Small intestine (tissue), 7 donors: ENCODE results near the gene CDK11A. TPM values are rescaled to one million over a fixed set of nuclear protein-coding genes. Genes with fewer than 3 reads are reported as not detected.
"Not testable (repeated sequence)": the region's sequence is repeated elsewhere in the genome, so short reads cannot be mapped to it uniquely, and the experiment has no call there.

Experiments
- DNase-seq, 2 donors: peaks; one replicate each; pipeline versions ENCODE4 v3.0.0 to v3.0.0-alpha.2; 2013
- FAIRE-seq: peaks from 2 replicates; lab custom pipeline; 2012; peaks lifted over from hg19 to GRCh38; lab: Jason Lieb, UNC
- H3K27ac ChIP-seq, 3 donors: one replicate each; pipeline ENCODE4 v1.5.1; 2013; ENCODE audit warnings: low read length in 2 of 3, mild to moderate bottlenecking in 2 of 3, control low read depth in 1 of 3, inconsistent platforms in 1 of 3, low read depth in 1 of 3, moderate library complexity in 1 of 3
- H3K27me3 ChIP-seq, 3 donors: one replicate each; pipeline ENCODE4 v1.6.1; 2013; ENCODE audit warnings: low read length in 3 of 3, inconsistent platforms in 1 of 3; ENCODE audit not compliant: control insufficient read depth in 3 of 3, insufficient read depth in 3 of 3
- H3K36me3 ChIP-seq, 3 donors: one replicate each; pipeline ENCODE4 v1.6.1; 2013; ENCODE audit warnings: low read length in 3 of 3, inconsistent platforms in 1 of 3, low read depth in 1 of 3, mild to moderate bottlenecking in 1 of 3, moderate library complexity in 1 of 3; ENCODE audit not compliant: control insufficient read depth in 3 of 3, insufficient read depth in 2 of 3
- H3K4me1 ChIP-seq, 3 donors: one replicate each; pipeline ENCODE4 v1.6.1; 2013; ENCODE audit warnings: low read length in 2 of 3, inconsistent platforms in 1 of 3, low read depth in 1 of 3, mild to moderate bottlenecking in 1 of 3, moderate library complexity in 1 of 3; ENCODE audit not compliant: control insufficient read depth in 3 of 3, insufficient read depth in 2 of 3
- H3K4me3 ChIP-seq, 3 donors: one replicate each; pipeline ENCODE4 v1.5.1; 2013; ENCODE audit warnings: low read length in 3 of 3, control low read depth in 1 of 3, inconsistent platforms in 1 of 3, low read depth in 1 of 3, mild to moderate bottlenecking in 1 of 3, moderate library complexity in 1 of 3
- H3K9me3 ChIP-seq, 2 donors: one replicate each; pipeline ENCODE4 v1.6.1; 2013; ENCODE audit warnings: low read depth in 1 of 2, low read length in 1 of 2; ENCODE audit not compliant: control insufficient read depth in 2 of 2, insufficient read depth in 1 of 2
- WGBS, 3 donors: extraction: QIAGEN DNeasy Blood & Tissue Kit; methylation state at CpG; one replicate each; pipeline ENCODE4 v1.1.7; 2013; 5-methylcytosine and 5-hydroxymethylcytosine counted together
- polyA plus RNA-seq, 4 donors: library from polyadenylated mRNA; stranded (reverse) in 3 of 4; unstranded in 1 of 4; fragments of 200-250 nt in 3 of 4; fragments of 120-200 nt in 1 of 4; gene quantifications; one replicate each; pipeline versions ENCODE4 v1.2.1 to v1.2.3, GENCODE V29; 2013
- donor health status: healthy with polysubstance abuse.
- donor health status: control.
- donor health status: control.
- donor health status: Bipolar disorder and iron deficiency.
- donor health status: healthy.

Gene CDK11A
- polyA plus RNA-seq, 4 donors: 17.3 to 232 (median 48.4) TPM

DNA sequence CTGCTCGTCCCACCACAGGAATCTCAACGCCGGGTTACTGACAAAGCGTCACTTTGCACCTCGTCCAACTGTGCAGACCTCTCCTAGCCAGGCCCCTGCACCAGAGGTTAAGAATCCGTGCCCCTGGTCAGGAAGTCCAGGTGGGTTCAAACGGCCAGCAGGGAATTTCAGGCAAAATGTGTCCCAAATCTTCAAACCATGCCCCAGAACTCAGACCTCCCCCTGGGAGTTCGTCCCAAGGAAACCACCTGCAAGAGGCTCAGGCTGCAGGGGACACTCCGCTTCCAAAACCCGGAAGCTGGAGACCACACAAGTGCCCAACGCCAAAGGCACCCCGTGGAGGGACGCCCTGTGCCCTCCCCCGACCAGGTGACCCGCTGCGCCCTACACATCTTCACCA lies 32.7 kb downstream of the CDK11A start:
- H3K4me3 ChIP-seq, H3K9me3 ChIP-seq, DNase-seq, FAIRE-seq, H3K27me3 ChIP-seq, H3K4me1 ChIP-seq: not testable (repeated sequence)
- 0% methylated on average over 1 to 4 of the region's 16 CpGs for WGBS, 3 donors
- H3K36me3 ChIP-seq: peaks cover 0 to 21% (median 0%) of the 10 kb centered on the region in 3 donors
- peak overlapping the region in 1 of 3 donors; percentile 32 for H3K27ac ChIP-seq

DNA sequence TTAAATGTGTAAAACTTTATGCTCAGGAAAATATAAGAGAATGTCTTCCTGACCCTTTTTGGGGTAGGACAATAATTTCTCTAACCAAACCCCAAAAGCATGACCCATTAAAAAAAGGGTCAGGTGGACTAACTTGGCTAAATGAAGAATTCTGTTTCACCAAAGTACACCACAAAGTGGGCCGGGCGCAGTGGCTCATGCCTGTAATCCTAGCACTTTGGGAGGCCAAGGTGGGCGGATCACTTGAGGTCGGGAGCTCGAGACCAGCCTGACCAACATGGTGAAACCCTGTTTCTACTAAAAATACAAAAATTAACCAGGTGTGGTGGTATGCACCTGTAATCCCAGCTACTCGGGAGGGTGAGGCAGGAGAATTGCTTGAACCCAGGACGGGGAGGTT lies 34.6 kb downstream of the CDK11A start:
- H3K9me3 ChIP-seq, FAIRE-seq, DNase-seq, H3K27ac ChIP-seq, H3K4me3 ChIP-seq, H3K4me1 ChIP-seq, H3K27me3 ChIP-seq: not testable (repeated sequence)
- WGBS, 3 donors: 85 to 95% (median 90%) methylated on average over 4 to 7 of the region's 7 CpGs
- H3K36me3 ChIP-seq: peaks cover 0 to 31% (median 0%) of the 10 kb centered on the region in 3 donors

DNA sequence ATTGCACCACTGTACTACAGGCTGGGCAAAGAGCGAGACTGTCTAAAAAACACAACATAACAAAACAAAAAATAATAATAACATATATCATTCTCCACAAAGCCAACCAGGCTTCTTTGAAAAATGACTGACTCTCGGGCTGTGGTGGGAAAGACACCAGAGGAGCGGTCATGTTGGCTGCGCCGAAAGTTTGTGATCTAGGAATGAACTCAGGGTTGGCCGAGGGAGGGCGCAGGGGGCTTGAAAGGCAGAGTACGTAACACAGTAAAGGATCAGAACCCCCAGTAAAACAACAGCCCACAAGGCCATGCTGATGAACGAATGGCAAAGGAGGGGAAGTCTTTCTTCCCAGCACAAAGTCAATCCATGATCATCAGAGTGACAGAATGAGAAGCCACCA lies 36.3 kb downstream of the CDK11A start:
- WGBS, 3 donors: 84 to 97% (median 93%) methylated on average over 9 of the region's 9 CpGs
- Histone ChIP-seq H3K9me3 (no peaks in the 10 kb centered on the region), H3K27me3 (no peaks in the 10 kb centered on the region), H3K4me3 (no peak overlapping the region), H3K27ac (no peak overlapping the region), H3K36me3 (peaks cover 0 to 44% (median 2%) of the 10 kb centered on the region in 3 donors), H3K4me1 (peaks cover 4 to 15% (median 8%) of the 10 kb centered on the region in 3 donors)
- DNase-seq (no peak), FAIRE-seq (no peak)

DNA sequence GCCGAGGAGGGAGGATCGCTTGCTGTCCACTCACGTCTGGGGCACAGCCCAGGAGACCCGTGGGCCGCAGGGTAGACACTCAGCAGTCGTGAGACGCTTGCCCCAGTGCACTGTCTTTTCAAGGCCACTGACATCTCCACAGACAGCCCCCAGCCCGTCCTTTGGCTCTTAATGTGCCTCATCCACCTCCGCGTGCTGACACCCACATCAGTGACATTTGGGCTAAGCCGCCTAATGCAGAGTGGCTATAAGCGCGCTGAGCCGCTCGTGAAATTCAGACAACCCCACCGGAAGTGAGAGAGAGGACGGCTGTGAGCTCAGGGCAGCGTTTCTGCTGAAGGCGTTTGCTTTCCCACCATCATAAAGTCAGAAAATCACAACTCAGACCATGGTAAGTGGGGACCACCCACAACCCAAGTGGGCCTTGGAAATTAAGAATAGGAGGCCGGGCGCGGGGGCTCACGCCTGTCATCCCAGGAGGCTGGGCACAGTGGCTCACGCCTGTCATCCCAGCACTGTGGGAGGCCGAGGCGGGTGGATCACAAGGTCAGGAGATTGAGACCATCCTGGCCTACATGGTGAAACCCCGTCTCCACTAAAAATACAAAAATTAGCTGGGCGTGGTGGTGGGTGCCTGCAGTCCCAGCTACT lies 40.0 kb downstream of the CDK11A start:
- no peaks in the 10 kb centered on the region for H3K9me3 ChIP-seq
- H3K4me1 ChIP-seq: peaks cover 4 to 34% (median 10%) of the 10 kb centered on the region in 3 donors
- H3K36me3 ChIP-seq: peaks cover 0 to 51% (median 2%) of the 10 kb centered on the region in 3 donors
- no peak overlapping the region for H3K4me3 ChIP-seq
- FAIRE-seq (no peak), DNase-seq (no peak)
- 63 to 81% (median 66%) methylated on average over 28 of the region's 28 CpGs for WGBS, 3 donors
- peak overlapping the region; percentile 56 to 64 (median 57) for H3K27ac ChIP-seq
- H3K27me3 ChIP-seq: no peaks in the 10 kb centered on the region

DNA sequence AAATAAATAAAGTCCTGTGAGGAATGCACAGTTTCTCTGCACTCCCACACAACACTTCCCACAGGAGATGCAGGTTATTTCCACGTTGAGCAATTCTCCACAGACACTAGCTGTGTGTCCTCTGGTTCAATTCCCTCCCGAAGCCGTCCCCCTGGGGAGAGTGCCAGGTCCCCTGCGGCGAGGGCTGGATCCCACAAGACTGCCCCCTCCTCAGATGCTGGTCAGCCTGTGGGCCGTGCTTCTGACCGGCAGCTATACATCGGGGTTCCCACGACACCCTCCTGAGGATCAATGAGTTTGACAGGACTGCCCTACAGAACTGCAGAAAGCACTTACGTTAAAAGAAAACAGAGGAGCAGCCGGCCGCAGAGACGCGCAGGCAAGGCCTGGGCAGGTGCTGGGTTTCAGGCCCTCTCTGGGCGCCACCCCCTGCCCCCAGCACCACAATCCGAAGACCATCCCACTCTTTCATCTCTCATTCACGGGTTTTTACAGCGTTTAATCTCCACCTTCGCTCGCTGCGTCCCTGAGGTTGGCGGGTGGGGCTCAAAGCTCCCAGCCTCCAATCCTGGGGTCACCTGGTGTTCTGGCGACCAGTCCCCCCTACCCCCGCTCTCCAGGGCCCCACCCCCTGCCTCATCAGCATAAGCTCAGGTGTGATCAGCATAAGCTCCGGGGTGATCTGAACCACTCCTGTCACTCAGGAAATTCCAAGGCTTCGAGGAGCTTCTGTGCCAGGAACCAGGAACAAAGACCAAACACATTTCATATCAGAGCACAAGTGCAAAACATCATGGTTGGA lies 40.9 kb downstream of the CDK11A start:
- H3K27ac ChIP-seq: peak overlapping the region; percentile 57 to 77 (median 64)
- peaks cover 0 to 50% (median 2%) of the 10 kb centered on the region in 3 donors for H3K36me3 ChIP-seq
- no peaks in the 10 kb centered on the region for H3K9me3 ChIP-seq
- H3K4me3 ChIP-seq: no peak overlapping the region
- WGBS, 3 donors: 21 to 55% (median 39%) methylated on average over 26 of the region's 26 CpGs
- no peak for FAIRE-seq
- H3K27me3 ChIP-seq: no peaks in the 10 kb centered on the region
- H3K4me1 ChIP-seq: peaks cover 4 to 42% (median 10%) of the 10 kb centered on the region in 3 donors
- peak; percentile 44 to 75 for DNase-seq

DNA sequence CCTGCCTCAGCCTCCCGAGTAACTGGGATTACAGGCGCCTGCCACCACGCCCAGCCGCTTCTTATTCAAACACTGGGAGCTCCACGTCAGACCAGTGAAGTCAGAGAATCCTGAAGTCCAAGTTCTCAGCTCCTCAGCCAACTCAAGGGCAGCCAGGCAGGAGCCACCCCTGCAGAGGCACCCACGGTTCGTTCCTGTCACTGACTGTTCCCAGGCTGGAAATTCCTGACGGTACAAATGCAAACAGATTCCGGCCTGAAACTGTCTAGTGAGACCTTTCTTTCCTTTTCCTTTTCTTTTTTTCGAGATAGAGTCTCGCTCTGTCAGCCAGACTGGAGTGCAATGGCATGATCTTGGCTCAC lies 43.3 kb downstream of the CDK11A start:
- Histone ChIP-seq H3K27ac (peak overlapping the region; percentile 57 to 70 (median 70)), H3K4me1 (peaks cover 4 to 51% (median 16%) of the 10 kb centered on the region in 3 donors), H3K9me3 (no peaks in the 10 kb centered on the region), H3K36me3 (peaks cover 0 to 42% (median 2%) of the 10 kb centered on the region in 3 donors), H3K27me3 (no peaks in the 10 kb centered on the region), H3K4me3 (no peak overlapping the region)
- FAIRE-seq (no peak), DNase-seq (peak; percentile 50 to 94)
- WGBS, 3 donors: 23 to 60% (median 37%) methylated on average over 11 of the region's 11 CpGs

DNA sequence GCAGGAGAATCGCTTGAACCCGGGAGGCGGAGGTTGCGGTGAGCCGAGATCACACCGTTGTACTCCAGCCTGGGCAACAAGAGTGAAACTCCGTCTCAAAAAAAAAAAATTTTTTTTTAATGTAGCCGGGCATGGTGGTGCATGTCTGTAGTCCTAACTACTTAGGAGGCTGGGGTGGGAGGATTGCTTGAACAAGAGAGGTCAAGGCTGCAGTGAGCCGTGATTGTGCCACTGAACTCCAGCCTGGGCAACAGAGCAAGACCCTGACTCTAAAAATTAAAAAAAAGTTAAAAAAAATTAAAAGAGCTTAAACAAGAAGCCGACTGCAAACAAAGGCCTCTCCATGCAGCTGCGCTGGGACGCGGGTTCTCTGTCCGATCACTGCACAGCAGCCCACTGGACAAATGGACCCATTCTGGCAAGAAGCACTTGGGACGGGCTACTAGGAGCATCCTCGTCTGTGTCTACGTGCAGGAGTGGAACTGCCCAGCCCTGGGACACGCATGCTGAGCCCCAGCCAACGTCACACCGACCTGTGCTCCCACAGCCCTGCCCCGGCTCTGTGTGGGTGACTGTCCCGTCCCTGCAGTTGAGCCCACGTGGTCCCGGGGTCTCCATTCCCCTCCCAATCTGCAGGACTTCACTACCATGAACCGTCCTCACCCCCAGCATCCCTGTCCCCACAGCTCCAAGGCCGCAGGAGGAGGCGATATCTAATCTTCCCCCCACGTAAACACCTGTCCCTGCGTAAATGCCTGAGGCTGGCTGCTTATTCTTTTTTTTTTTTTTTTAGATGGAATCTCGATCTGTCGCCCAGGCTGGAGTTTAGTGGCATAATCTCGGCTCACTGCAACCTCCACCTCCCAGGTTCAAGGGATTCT lies 43.9 kb downstream of the CDK11A start:
- DNase-seq: peak in 1 of 2 donors; percentile 48
- Histone ChIP-seq H3K4me1 (peaks cover 4 to 51% (median 16%) of the 10 kb centered on the region in 3 donors), H3K36me3 (peaks cover 0 to 37% (median 2%) of the 10 kb centered on the region in 3 donors), H3K27me3 (no peaks in the 10 kb centered on the region), H3K9me3 (no peaks in the 10 kb centered on the region), H3K4me3 (no peak overlapping the region), H3K27ac (peak overlapping the region; percentile 57 to 70 (median 70))
- 53 to 80% (median 64%) methylated on average over 32 of the region's 32 CpGs for WGBS, 3 donors
- no peak for FAIRE-seq
